Hepatocyte (in vitro differentiated cells): ENCODE results near the gene LDHAL6A. TPM values are rescaled to one million over a fixed set of nuclear protein-coding genes. Genes with fewer than 3 reads are reported as not detected.

Source experiments
- DNase-seq: peaks from one replicate; pipeline ENCODE4 v3.0.0-alpha.2; 2016; ENCODE audit warnings: low spot score
- H2AFZ ChIP-seq: fragments of 200-600 bp; sonication (generic); 2 replicates; pipeline ENCODE4 v1.6.0; 2016; ENCODE audit warnings: antibody characterized with exemption, mild to moderate bottlenecking
- H3K27ac ChIP-seq: fragments of 200-600 bp; sonication (generic); 2 replicates; pipeline ENCODE4 v1.5.1; 2016; ENCODE audit warnings: mild to moderate bottlenecking
- H3K27me3 ChIP-seq: fragments of 200-600 bp; sonication (generic); 2 replicates; pipeline ENCODE4 v1.6.1; 2016
- H3K36me3 ChIP-seq: fragments of 200-600 bp; sonication (generic); replicated peaks from 2 replicates; pipeline ENCODE4 v1.5.1; 2016; ENCODE audit warnings: low read depth; ENCODE audit not compliant: insufficient read depth
- H3K4me1 ChIP-seq: fragments of 200-600 bp; sonication (generic); 2 replicates; pipeline ENCODE4 v1.5.1; 2016; ENCODE audit warnings: mild to moderate bottlenecking, moderate library complexity; ENCODE audit not compliant: insufficient read depth
- H3K4me2 ChIP-seq: fragments of 200-600 bp; sonication (generic); 2 replicates; pipeline ENCODE4 v1.6.0; 2016
- H3K4me3 ChIP-seq: fragments of 200-600 bp; sonication (generic); 2 replicates; pipeline ENCODE4 v1.5.1; 2016; ENCODE audit warnings: mild to moderate bottlenecking
- H3K79me2 ChIP-seq: fragments of 200-600 bp; sonication (generic); 2 replicates; pipeline ENCODE4 v1.6.0; 2017; ENCODE audit warnings: mild to moderate bottlenecking
- H3K9me2 ChIP-seq: fragments of 200-600 bp; sonication (generic); replicated peaks from 2 replicates; pipeline ENCODE4 v1.6.0; 2017; ENCODE audit warnings: mild to moderate bottlenecking; ENCODE audit not compliant: insufficient read depth
- H3K9me3 ChIP-seq: fragments of 200-600 bp; sonication (generic); 2 replicates; pipeline ENCODE4 v1.5.1; 2016; ENCODE audit warnings: low read depth, mild to moderate bottlenecking
- H4K20me1 ChIP-seq: fragments of 200-600 bp; sonication (generic); 2 replicates; pipeline ENCODE4 v1.6.0; 2016; ENCODE audit warnings: mild to moderate bottlenecking; ENCODE audit not compliant: insufficient read depth, poor library complexity, severe bottlenecking
- CTCF ChIP-seq: fragments of 200-600 bp; sonication (generic); IDR thresholded peaks from 2 replicates; pipeline ENCODE4 v1.5.1; 2016; ENCODE audit warnings: antibody characterized with exemption, mild to moderate bottlenecking; ENCODE audit not compliant: poor library complexity
- EZH2 ChIP-seq: fragments of 200-600 bp; sonication (generic); IDR thresholded peaks from 2 replicates; pipeline ENCODE4 v1.6.1; 2016; ENCODE audit warnings: antibody characterized with exemption, mild to moderate bottlenecking, borderline replicate concordance
- EZH2phosphoT487 ChIP-seq: fragments of 200-600 bp; sonication (generic); IDR thresholded peaks from one replicate; pipeline ENCODE4 v1.6.1; 2018; ENCODE audit warnings: antibody characterized with exemption, mild to moderate bottlenecking, low read depth, moderate library complexity; ENCODE audit not compliant: unreplicated experiment, severe bottlenecking
- WGBS: methylation state at CpG from one replicate; pipeline ENCODE4 v1.1.6; 2016; ENCODE audit warnings: low lambda C conversion rate; ENCODE audit errors: missing lambda C conversion rate; 5-methylcytosine and 5-hydroxymethylcytosine counted together
- polyA plus RNA-seq: library from polyadenylated mRNA; unstranded; fragments of >200 nt; fragmentation: Nextera tagmentation; extraction: Ambion mirVana; gene quantifications from 2 replicates; pipeline ENCODE4 v1.2.1, GENCODE V29; 2016
- total RNA-seq: library from RNA; depleted of rRNA; stranded (reverse); fragments of >200 nt; gene quantifications from 2 replicates; pipeline ENCODE4 v1.2.3, GENCODE V29; 2014

Gene LDHAL6A
- total and polyA plus RNA-seq, 2 experiments from 2014 or later: 0.06 TPM; not detected in 1

DNA sequence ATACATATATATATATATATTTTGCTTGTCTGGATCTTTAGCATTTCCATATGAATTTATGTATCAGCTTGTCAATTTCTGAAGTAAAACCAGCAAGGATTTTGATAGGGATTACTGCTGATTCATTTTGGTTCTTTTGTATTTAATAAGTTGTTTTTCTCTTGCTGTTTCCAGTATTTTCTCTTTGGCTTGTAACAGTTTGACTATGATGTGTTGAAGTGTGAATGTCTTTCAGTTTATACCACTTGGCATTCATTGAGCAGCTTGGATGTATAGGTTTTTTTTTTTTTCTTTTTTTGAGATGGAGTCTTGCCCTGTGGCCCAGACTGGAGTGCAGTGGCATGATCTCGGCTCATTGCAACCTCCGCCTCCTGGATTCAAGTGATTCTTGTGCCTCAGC, 12.4 kb downstream of the LDHAL6A start:
- Histone ChIP-seq H3K27me3 (no peaks in the 10 kb centered on the region), H3K4me2 (no peak overlapping the region), H3K79me2 (no peaks in the 10 kb centered on the region), H3K9me3 (no peaks in the 10 kb centered on the region), H3K4me1 (no peaks in the 10 kb centered on the region), H3K4me3 (no peak overlapping the region), H2AFZ (no peak overlapping the region), H3K27ac (no peak overlapping the region), H3K9me2 (no peaks in the 10 kb centered on the region), H4K20me1 (no peaks in the 10 kb centered on the region), H3K36me3 (no peaks in the 10 kb centered on the region)
- WGBS: 94% methylated on average over 2 of the region's 2 CpGs
- DNase-seq: no peak
- no peak for TF ChIP-seq EZH2
- TF ChIP-seq CTCF: no peak
- no peak for TF ChIP-seq EZH2phosphoT487

DNA sequence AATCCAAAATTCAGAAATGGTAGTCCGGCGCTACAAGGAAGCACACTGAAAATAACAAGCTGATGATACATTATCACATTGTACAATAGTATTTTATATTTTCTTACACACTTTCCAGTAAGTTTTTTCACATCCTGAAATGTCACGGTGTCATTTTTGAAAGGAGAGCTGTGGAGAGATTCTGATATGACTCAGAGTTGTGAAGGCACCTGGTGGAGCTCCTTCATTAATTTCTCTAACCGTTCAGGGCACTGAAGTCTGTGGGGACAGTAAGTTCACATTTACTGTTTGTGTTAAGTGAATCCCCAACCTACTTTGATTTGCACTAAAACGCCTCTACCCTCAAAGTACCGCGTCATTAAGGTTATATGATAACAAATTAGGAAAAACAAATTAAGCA, 13.3 kb downstream of the LDHAL6A start:
- no peak overlapping the region for H2AFZ ChIP-seq
- TF ChIP-seq EZH2phosphoT487: no peak
- TF ChIP-seq EZH2: no peak
- TF ChIP-seq CTCF: no peak
- no peaks in the 10 kb centered on the region for H3K79me2 ChIP-seq
- WGBS: 95% methylated on average over 7 of the region's 7 CpGs
- H3K4me2 ChIP-seq: no peak overlapping the region
- DNase-seq: no peak
- H3K9me3 ChIP-seq: no peaks in the 10 kb centered on the region
- H3K27ac ChIP-seq: no peak overlapping the region
- no peaks in the 10 kb centered on the region for H3K27me3 ChIP-seq
- no peaks in the 10 kb centered on the region for H3K4me1 ChIP-seq
- H3K4me3 ChIP-seq: no peak overlapping the region
- H3K36me3 ChIP-seq: no peaks in the 10 kb centered on the region
- no peaks in the 10 kb centered on the region for H3K9me2 ChIP-seq
- H4K20me1 ChIP-seq: no peaks in the 10 kb centered on the region

- Histone ChIP-seq H3K4me2 (no peak overlapping the region), H2AFZ (no peak overlapping the region), H3K27ac (no peak overlapping the region), H3K9me3 (no peaks in the 10 kb centered on the region), H3K27me3 (no peaks in the 10 kb centered on the region), H3K4me3 (no peak overlapping the region), H3K4me1 (no peaks in the 10 kb centered on the region), H3K9me2 (no peaks in the 10 kb centered on the region), H4K20me1 (no peaks in the 10 kb centered on the region), H3K79me2 (no peaks in the 10 kb centered on the region), H3K36me3 (no peaks in the 10 kb centered on the region)
- WGBS: 94% methylated on average over 3 of the region's 3 CpGs
- TF ChIP-seq CTCF (no peak), EZH2 (no peak), EZH2phosphoT487 (no peak)
- no peak for DNase-seq
These were observed 16.3 kb downstream of the LDHAL6A start for GRCh38 chr11:18471995-18472394.

DNA sequence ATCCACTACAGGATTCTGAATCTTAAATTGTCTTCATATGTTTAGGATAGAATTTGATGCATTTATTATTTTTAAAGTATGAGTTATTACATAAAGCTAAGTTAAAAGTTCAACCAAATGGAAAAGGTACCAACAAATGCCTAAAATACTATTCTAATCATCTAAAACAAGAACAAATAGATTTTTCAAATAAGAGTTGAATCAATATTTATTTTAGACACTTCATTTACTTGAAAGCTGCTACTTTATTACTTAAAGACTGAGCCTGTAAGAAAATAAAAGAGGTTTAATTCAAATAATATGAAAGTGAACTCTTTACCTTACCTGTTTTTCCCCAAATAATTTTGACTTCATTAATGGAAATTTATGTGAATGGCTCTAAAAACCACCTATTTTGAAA, 16.9 kb downstream of the LDHAL6A start:
- Histone ChIP-seq H3K4me2 (no peak overlapping the region), H3K27ac (no peak overlapping the region), H3K79me2 (no peaks in the 10 kb centered on the region), H3K4me3 (no peak overlapping the region), H2AFZ (no peak overlapping the region), H3K9me3 (no peaks in the 10 kb centered on the region), H3K27me3 (no peaks in the 10 kb centered on the region), H4K20me1 (no peaks in the 10 kb centered on the region), H3K9me2 (no peaks in the 10 kb centered on the region), H3K4me1 (no peaks in the 10 kb centered on the region), H3K36me3 (no peaks in the 10 kb centered on the region)
- TF ChIP-seq CTCF: no peak
- no peak for TF ChIP-seq EZH2
- TF ChIP-seq EZH2phosphoT487: no peak
- no peak for DNase-seq
